ENCODE results near the gene ORM1.

DNA sequence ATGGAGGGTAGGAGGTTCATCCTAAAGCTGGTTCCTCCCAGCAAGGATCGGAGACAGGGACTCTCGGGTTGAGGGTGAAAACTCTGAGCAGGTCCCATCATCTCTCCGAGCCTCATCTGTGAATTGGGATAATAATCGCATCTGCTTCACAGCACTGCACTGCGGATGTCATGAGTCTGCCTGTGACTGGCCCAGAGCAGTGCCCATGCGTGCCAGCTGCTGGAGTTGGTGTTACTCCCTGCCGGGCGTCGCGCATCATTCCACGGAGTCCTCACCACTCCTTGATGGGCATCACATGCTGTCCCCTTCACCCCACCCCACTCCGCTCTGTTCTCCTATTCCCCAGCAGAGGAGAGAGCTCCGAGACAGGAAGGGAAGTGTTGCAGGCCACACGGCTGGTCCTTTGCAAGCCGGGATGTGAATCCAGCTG, 35.1 kb upstream of the ORM1 start:
- TF ChIP-seq CTCF (IDR thresholded peaks at IDR 0.05) (no peak), POLR2A (IDR thresholded peaks at IDR 0.05) (no peak), POLR2AphosphoS5 (IDR thresholded peaks at IDR 0.05) (no peak)
